ENCODE data around the gene CENPN. TPM values are rescaled to one million over a fixed set of nuclear protein-coding genes. Genes with fewer than 3 reads are reported as not detected.

CENPN gene
- total RNA-seq, 6 experiments from 2014 or later, result 6.6 to 11.4 (median 7.9) TPM

DNA sequence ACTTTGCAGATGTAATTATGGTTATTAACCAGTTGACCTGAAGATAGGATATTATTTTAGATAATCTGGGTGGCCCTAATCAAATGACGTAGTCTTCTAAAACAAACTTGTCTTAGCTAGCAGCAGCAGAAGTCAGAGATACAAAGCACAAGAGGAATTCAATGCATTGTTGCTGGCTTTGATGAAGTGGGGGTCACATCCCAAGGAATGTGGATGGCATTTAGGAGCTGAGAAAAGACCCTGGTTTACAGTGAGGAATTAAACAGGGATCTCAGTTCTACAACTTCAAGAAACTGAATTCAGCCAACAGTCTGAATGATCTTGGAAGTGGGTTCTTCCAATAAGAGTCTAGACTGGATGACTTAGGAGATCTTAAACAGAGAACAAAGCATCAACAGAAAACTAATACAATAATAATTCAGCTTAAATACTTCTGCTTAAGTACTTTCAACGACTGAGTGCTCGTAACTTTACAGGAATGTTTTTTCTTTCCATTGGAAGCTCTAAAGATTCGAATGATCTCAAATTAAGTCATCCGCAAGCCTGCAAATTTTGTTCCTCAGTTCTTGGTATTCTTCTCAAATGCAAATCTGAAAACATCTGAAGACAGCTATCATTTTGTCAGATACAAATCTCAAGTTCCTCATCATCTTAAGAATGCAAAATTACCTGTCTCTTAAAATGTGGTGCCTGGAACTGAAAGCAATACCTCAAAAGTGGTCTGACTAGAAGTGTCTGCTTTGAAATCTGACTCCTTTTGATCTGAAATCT is 66.7 kb downstream of the CENPN start:
- ATAC-seq (no peak), DNase-seq (no peak)
- WGBS (ENCODE audit: insufficient coverage, low coverage, low lambda C conversion rate, missing lambda C conversion rate), result 67% methylated on average over 5 of the region's 5 CpGs
- no peaks in the 10 kb centered on the region for H3K9me3 ChIP-seq
- peaks cover 0 to 4% (median 2%) of the 10 kb centered on the region in 4 donors for H3K4me1 ChIP-seq
- no peak for TF ChIP-seq POLR2A (IDR thresholded peaks at IDR 0.05)
- TF ChIP-seq, protein P1, sequence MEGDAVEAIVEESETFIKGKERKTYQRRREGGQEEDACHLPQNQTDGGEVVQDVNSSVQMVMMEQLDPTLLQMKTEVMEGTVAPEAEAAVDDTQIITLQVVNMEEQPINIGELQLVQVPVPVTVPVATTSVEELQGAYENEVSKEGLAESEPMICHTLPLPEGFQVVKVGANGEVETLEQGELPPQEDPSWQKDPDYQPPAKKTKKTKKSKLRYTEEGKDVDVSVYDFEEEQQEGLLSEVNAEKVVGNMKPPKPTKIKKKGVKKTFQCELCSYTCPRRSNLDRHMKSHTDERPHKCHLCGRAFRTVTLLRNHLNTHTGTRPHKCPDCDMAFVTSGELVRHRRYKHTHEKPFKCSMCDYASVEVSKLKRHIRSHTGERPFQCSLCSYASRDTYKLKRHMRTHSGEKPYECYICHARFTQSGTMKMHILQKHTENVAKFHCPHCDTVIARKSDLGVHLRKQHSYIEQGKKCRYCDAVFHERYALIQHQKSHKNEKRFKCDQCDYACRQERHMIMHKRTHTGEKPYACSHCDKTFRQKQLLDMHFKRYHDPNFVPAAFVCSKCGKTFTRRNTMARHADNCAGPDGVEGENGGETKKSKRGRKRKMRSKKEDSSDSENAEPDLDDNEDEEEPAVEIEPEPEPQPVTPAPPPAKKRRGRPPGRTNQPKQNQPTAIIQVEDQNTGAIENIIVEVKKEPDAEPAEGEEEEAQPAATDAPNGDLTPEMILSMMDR (IDR thresholded peaks at IDR 0.05), result no peak
- H3K36me3 ChIP-seq, result no peaks in the 10 kb centered on the region
- intact Hi-C loops (cut with DNase I), result no loop called here
- H3K27me3 ChIP-seq, result no peaks in the 10 kb centered on the region
- H3K27ac ChIP-seq, result no peak overlapping the region
- H3K4me3 ChIP-seq, result no peak overlapping the region

GRCh38 chr16:81076566-81077075 is 69.6 kb downstream of the CENPN start:
- Histone ChIP-seq H3K4me1 (peaks cover 0 to 4% (median 2%) of the 10 kb centered on the region in 4 donors), H3K9me3 (no peaks in the 10 kb centered on the region), H3K27me3 (no peaks in the 10 kb centered on the region), H3K36me3 (no peaks in the 10 kb centered on the region), H3K27ac (peak overlapping the region; percentile 70 to 93 (median 91)), H3K4me3 (peak overlapping the region; percentile 69 to 86 (median 75))
- intact Hi-C loops (cut with DNase I), result no loop called here
- ATAC-seq, result peak; percentile 91 to 96 (median 94)
- under 1% methylated on average over 27 of the region's 27 CpGs for WGBS (ENCODE audit: insufficient coverage, low coverage, low lambda C conversion rate, missing lambda C conversion rate)
- DNase-seq, result peak; percentile 88 to 93 (median 93)
- no peak for TF ChIP-seq POLR2A (IDR thresholded peaks at IDR 0.05)
- TF ChIP-seq, protein P1 (IDR thresholded peaks at IDR 0.05), result no peak

DNA sequence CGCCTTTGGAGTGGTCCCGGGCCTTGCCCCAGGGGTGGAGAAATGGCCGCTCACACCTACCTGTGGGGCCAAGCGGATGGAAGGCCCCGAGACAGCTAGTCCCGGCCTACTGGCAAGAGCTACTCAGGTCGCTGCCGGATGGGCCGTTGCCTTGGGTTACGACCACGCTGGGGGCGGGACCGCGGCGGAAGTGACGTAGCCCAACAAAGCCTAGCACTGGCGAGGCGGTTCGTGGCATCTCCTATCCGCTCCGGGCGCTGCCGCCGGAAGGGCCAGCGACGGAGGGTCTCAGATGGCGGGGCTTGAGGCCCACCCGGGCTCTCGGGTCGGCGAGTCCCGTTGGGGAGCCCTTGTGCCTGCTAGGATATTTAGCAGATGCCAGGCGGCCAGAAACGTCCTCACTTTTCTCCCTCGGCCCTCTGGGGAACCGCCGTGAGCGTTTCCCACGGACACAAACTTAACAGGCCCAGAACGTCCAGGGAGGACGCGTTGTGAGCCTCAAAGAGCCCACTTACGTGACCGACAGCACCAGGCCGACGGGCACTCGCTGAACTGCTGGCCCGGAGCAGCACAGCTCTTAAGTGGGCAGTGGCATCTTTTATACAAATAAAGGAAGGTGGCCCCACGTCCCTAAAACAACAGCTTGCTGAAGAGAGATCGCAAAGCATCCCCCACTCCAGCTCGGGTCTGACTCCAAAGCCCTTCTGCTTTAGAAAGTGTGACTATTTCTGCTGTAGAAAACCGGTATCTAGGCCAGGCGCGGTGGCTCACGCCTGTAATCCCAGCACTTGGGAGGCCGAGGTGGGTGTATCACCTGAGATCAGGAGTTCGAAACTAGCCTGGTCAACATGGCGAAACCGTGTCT is 70.3 kb downstream of the CENPN start, which contains the start of gene C16orf46:
C16orf46 (minus strand) TSS at position 163 of the 865 bp plus-strand sequence. CDS start 13,283 bp downstream, outside the sequence.
- Histone ChIP-seq H3K9me3 (no peaks in the 10 kb centered on the region), H3K27ac (peak within 1 kb of the TSS; percentile 70 to 93 (median 91)), H3K4me1 (peaks cover 0 to 4% (median 2%) of the 10 kb centered on the region in 4 donors), H3K36me3 (no peaks in the 10 kb centered on the region), H3K27me3 (no peaks in the 10 kb centered on the region), H3K4me3 (peak within 1 kb of the TSS; percentile 69 to 86 (median 75))
- TF ChIP-seq, protein P1 (IDR thresholded peaks at IDR 0.05), result no peak
- TF ChIP-seq POLR2A (IDR thresholded peaks at IDR 0.05), result peak; percentile 87
- WGBS (ENCODE audit: insufficient coverage, low coverage, low lambda C conversion rate, missing lambda C conversion rate), result 21% methylated on average over 29 of the region's 59 CpGs
- intact Hi-C loops (cut with DNase I), result no loop called here
- DNase-seq, result peak; percentile 96 to 99 (median 97)
- peak; percentile 97 to 98 (median 98) for ATAC-seq

DNA sequence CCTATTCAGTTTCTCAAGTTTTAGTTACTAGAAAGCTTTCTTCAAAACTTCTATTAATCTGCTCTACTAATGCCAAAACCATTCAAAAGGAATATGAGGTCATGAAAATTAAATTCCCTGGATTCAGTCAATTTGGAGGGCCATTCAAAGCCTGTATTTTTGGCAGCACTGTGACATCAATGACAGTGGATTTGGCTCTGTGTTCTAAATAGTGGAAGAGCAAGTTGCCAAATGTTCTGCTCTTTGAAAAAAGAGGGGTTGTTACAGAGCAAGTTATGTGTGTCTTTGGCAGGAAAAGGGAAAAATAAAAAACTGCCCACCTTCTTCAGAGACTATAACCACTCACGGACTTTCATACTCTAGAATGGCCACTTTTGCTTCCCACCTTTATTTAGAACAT is 73.2 kb downstream of the CENPN start:
- H3K4me1 ChIP-seq, result peaks cover 0 to 4% (median 2%) of the 10 kb centered on the region in 4 donors
- ATAC-seq, result no peak
- no peaks in the 10 kb centered on the region for H3K9me3 ChIP-seq
- H3K4me3 ChIP-seq, result no peak overlapping the region
- 80% methylated on average over 1 of the region's 1 CpG for WGBS (ENCODE audit: insufficient coverage, low coverage, low lambda C conversion rate, missing lambda C conversion rate)
- no peaks in the 10 kb centered on the region for H3K27me3 ChIP-seq
- no peak overlapping the region for H3K27ac ChIP-seq
- TF ChIP-seq POLR2A (IDR thresholded peaks at IDR 0.05), result no peak
- TF ChIP-seq, protein P1 (IDR thresholded peaks at IDR 0.05), result no peak
- intact Hi-C loops (cut with DNase I), result no loop called here
- H3K36me3 ChIP-seq, result peaks cover 0 to 2% (median 0%) of the 10 kb centered on the region in 4 donors
- DNase-seq, result no peak
